Measurements from ENCODE around the gene MAGI1. TPM values are rescaled to one million over a fixed set of nuclear protein-coding genes. Genes with fewer than 3 reads are reported as not detected.

MAGI1 gene
- total RNA-seq, 1 experiment from 2014 or later: 38.6 TPM

- Histone ChIP-seq H3K79me2 (ENCODE audit: insufficient read depth, low read length) (no peaks in the 10 kb centered on the region), H3K4me1 (ENCODE audit: control insufficient read depth in 1 of 2, insufficient read depth in 2 of 2, low read length in 2 of 2) (no peaks in the 10 kb centered on the region), H3K9ac (ENCODE audit: low read length) (no peak overlapping the region), H3K4me3 (replicated peaks in 1 of 2; ENCODE audit: low read depth in 1 of 2, low read length in 2 of 2) (no peak overlapping the region), H3K4me2 (ENCODE audit: low read length) (no peak overlapping the region), H3K9me2 (ENCODE audit: insufficient read depth) (no peaks in the 10 kb centered on the region), H4K20me1 (ENCODE audit: insufficient read depth) (peaks cover 5% of the 10 kb centered on the region; the same call in 1 of the 2 replicates), H3K9me3 (ENCODE audit: control insufficient read depth in 1 of 2, insufficient read depth in 1 of 2, low read depth in 1 of 2, low read length in 2 of 2) (no peaks in the 10 kb centered on the region), H3K27me3 (ENCODE audit: insufficient read depth, low read length) (peaks cover 3% of the 10 kb centered on the region; the same call in 1 of the 2 replicates), H2AFZ (ENCODE audit: low read depth, low read length, poor library complexity, severe bottlenecking) (no peak overlapping the region), H3K27ac (ENCODE audit: low read depth, low read length) (no peak overlapping the region), H3K36me3 (ENCODE audit: control insufficient read depth in 1 of 2, insufficient read depth in 2 of 2, low read length in 2 of 2) (no peaks in the 10 kb centered on the region)
- no TSS peak for BruUV-seq (replicated peaks)
- RAD21 ChIA-PET (ENCODE audit: low non-redundant PET in 1 of 2, low total read pairs in 2 of 2, uncharacterized antibody in 2 of 2, unreplicated experiment in 2 of 2): no interaction called here
- TF ChIP-seq POLR2AphosphoS5 (IDR thresholded peaks at IDR 0.05; ENCODE audit: low read depth, low read length): no peak
- no peak for TF ChIP-seq SIN3A (IDR thresholded peaks at IDR 0.05; ENCODE audit: low read depth)
- TF ChIP-seq CBX3 (IDR thresholded peaks at IDR 0.05; ENCODE audit: low read depth): no peak
- no peak for TF ChIP-seq SP1 (IDR thresholded peaks at IDR 0.05; ENCODE audit: low read depth)
- TF ChIP-seq TCF7L2 (IDR thresholded peaks at IDR 0.05; ENCODE audit: borderline replicate concordance, extremely low read depth, insufficient read depth, insufficient read length): no peak
- no peak for TF ChIP-seq EZH2phosphoT487 (IDR thresholded peaks at IDR 0.05; ENCODE audit: borderline replicate concordance)
- TF ChIP-seq REST (IDR thresholded peaks at IDR 0.05; ENCODE audit: low read depth): no peak
- TF ChIP-seq ATF3 (IDR thresholded peaks at IDR 0.05): no peak
- TF ChIP-seq RAD21 (IDR thresholded peaks at IDR 0.05; ENCODE audit: low read depth): no peak
- TF ChIP-seq JUND (IDR thresholded peaks at IDR 0.05): no peak
- no peak for TF ChIP-seq POLR2A (IDR thresholded peaks at IDR 0.05; ENCODE audit: borderline replicate concordance, extremely low read depth, insufficient read depth, insufficient read length)
- DNase-seq (ENCODE audit: low read depth, low spot score) (no peak), ATAC-seq (no peak)
- CTCF ChIA-PET: interaction anchor here (2.1 kb wide), 1 partner anchor 233 kb away, joined by 7 read pairs; no protein-coding TSS in a partner anchor
- intact Hi-C loops (cut with micrococcal nuclease): loop anchor here (5.0 kb wide), 1 partner anchor 1140 kb away; no protein-coding TSS in a partner anchor
- POLR2A ChIA-PET: no interaction called here
Observed at GRCh38 chr3:65672061-65672460, 366.7 kb downstream of the MAGI1 start.
